Body of pancreas (tissue), 4 donors: ENCODE measurements around the gene UROS. TPM values are rescaled to one million over a fixed set of nuclear protein-coding genes. Genes with fewer than 3 reads are reported as not detected.
A peak's percentile ranks its signal among the peaks of the same experiment; 100 is the strongest.

Experiments
- ATAC-seq: fragments of 150-250 bp; one replicate; pipeline ENCODE4 v1.9.1; 2016
- DNase-seq, 4 donors: peaks; one replicate each; pipeline ENCODE4 v3.0.0-alpha.2; 2019
- H3K27ac ChIP-seq, 4 donors: fragments of 200-600 bp; sonication (generic); 1 replicate in 3 of 4; 2 replicates in 1 of 4; pipeline versions ENCODE4 v1.5.1 to v1.6.1; 2016 to 2019; ENCODE audit warnings: mild to moderate bottlenecking in 1 of 4, mixed read lengths in 1 of 4, moderate library complexity in 1 of 4
- H3K27me3 ChIP-seq, 2 donors: fragments of 200-600 bp; sonication (generic); one replicate each; pipeline ENCODE4 v1.6.0; 2016; ENCODE audit warnings: mild to moderate bottlenecking in 1 of 2
- H3K36me3 ChIP-seq, 2 donors: fragments of 200-600 bp; sonication (generic); replicated peaks in 1 of 2; 2 replicates each; pipeline ENCODE4 v1.5.1; 2016; ENCODE audit warnings: low read depth in 2 of 2; ENCODE audit not compliant: insufficient read depth in 1 of 2
- H3K4me1 ChIP-seq: fragments of 200-600 bp; sonication (generic); one replicate; pipeline ENCODE4 v1.6.0; 2016
- H3K4me3 ChIP-seq, 2 donors: fragments of 200-600 bp; sonication (generic); 1 replicate in 1 of 2; 2 replicates in 1 of 2; pipeline ENCODE4 v1.5.1; 2016 to 2019
- H3K9me3 ChIP-seq, 3 donors: fragments of 200-600 bp; sonication (generic); 1 replicate in 2 of 3; 2 replicates in 1 of 3; pipeline ENCODE4 v1.5.1; 2016
- CTCF ChIP-seq, 7 experiments: fragments of 450-650 bp in 4 of 7; fragments of 200-600 bp in 3 of 7; sonication (generic) in 3 of 7; IDR thresholded peaks; one replicate each; pipeline ENCODE4 v1.5.1; 2016 to 2019; ENCODE audit warnings: antibody characterized with exemption in 7 of 7
- POLR2A ChIP-seq, 3 donors: fragments of 450-650 bp; IDR thresholded peaks; one replicate each; pipeline ENCODE4 v1.6.1; 2016; ENCODE audit warnings: antibody characterized with exemption in 3 of 3, mild to moderate bottlenecking in 2 of 3
- WGBS, 2 donors: methylation state at CpG; one replicate each; pipeline ENCODE4 v1.1.5; 2017; 5-methylcytosine and 5-hydroxymethylcytosine counted together
- intact Hi-C: fragments of 100-400 bp; cut with DNase I; formaldehyde crosslinking; loops from one replicate; pipeline ENCODE4 v1.15.1; 2023
- total RNA-seq, 2 donors: library from RNA; depleted of rRNA; stranded (reverse); fragments of >200 nt; gene quantifications; one replicate each; pipeline ENCODE4 v1.1.0, GENCODE V29; 2016

The UROS gene
- total RNA-seq, 2 donors from 2014 or later, result 15.8 to 31.4 TPM

DNA sequence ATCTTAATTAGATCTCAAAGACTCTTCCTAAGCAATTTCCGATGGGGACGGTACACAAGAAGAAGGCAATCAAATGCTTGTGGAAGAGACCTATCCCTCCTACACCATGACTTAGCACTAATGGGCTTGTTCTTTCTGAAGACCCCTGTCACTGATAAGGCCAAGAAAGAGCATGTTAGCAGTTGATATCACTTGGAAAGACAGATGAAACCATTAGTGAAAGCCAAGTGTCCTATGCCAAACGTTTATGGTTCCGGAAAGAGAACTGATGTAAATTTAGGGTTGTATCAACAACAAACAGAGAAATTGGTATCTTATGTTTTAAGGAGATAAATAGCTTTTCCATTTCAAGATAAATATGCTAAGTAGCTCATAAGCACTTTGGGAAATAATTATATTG is 6.5 kb downstream of the UROS start:
- ATAC-seq (no peak), DNase-seq (no peak)
- Histone ChIP-seq H3K36me3 (peaks cover 0 to 2% of the 10 kb centered on the region in 2 donors), H3K27me3 (no peaks in the 10 kb centered on the region), H3K4me3 (no peak overlapping the region), H3K9me3 (no peaks in the 10 kb centered on the region), H3K27ac (no peak overlapping the region), H3K4me1 (peaks cover 2% of the 10 kb centered on the region)
- intact Hi-C loops, result no loop called here
- TF ChIP-seq POLR2A (IDR thresholded peaks at IDR 0.05) (no peak), CTCF (IDR thresholded peaks at IDR 0.05) (no peak)
- WGBS, 2 donors, result 75 to 79% methylated on average over 4 of the region's 4 CpGs

GRCh38 chr10:125815764-125816163 is 7.3 kb downstream of the UROS start:
- no peak for TF ChIP-seq POLR2A (IDR thresholded peaks at IDR 0.05)
- H3K4me3 ChIP-seq, result no peak overlapping the region
- ATAC-seq (no peak), DNase-seq (no peak)
- H3K36me3 ChIP-seq, result peaks cover 0 to 2% of the 10 kb centered on the region in 2 donors
- no peaks in the 10 kb centered on the region for H3K9me3 ChIP-seq
- WGBS, 2 donors, result 0 to 50% methylated on average over 1 of the region's 1 CpG
- H3K4me1 ChIP-seq, result no peaks in the 10 kb centered on the region
- intact Hi-C loops, result no loop called here
- H3K27ac ChIP-seq, result no peak overlapping the region
- no peaks in the 10 kb centered on the region for H3K27me3 ChIP-seq

GRCh38 chr10:125812128-125812750 is 10.8 kb downstream of the UROS start:
- H3K27me3 ChIP-seq, result no peaks in the 10 kb centered on the region
- H3K4me3 ChIP-seq, result no peak overlapping the region
- TF ChIP-seq POLR2A (IDR thresholded peaks at IDR 0.05) (no peak), CTCF (IDR thresholded peaks at IDR 0.05) (no peak)
- no peaks in the 10 kb centered on the region for H3K9me3 ChIP-seq
- DNase-seq (peak in 3 of 4 donors; percentile 43 to 57 (median 51)), ATAC-seq (no peak)
- 38 to 53% methylated on average over 1 of the region's 1 CpG for WGBS, 2 donors
- no peak overlapping the region for H3K27ac ChIP-seq
- H3K36me3 ChIP-seq, result peaks cover 0 to 2% of the 10 kb centered on the region in 2 donors
- intact Hi-C loops, result no loop called here
- no peaks in the 10 kb centered on the region for H3K4me1 ChIP-seq

DNA sequence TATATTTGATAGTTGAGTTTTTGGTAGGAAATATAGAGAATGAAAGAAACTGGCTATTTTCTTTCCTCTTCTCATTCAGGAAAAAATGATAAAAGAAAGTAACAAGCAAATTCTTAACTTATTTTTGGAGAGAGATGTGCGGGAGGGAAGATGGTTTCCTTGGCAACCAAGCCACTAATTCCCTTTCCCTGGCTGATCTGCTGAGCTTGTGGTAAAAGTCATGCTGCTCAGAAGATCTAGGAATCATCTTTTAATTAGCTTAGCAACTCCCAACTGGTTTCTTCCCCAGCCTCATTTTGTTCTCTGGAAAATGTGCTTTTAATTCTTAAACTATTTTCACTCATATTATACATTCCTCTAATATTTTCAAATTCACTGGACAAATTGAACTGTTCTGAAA is 11.8 kb downstream of the UROS start:
- no peak for DNase-seq
- no peak overlapping the region for H3K27ac ChIP-seq
- WGBS, 2 donors, result 90 to 92% methylated on average over 1 of the region's 1 CpG
- H3K4me1 ChIP-seq, result no peaks in the 10 kb centered on the region
- ATAC-seq, result no peak
- H3K27me3 ChIP-seq, result no peaks in the 10 kb centered on the region
- TF ChIP-seq POLR2A (IDR thresholded peaks at IDR 0.05) (no peak), CTCF (IDR thresholded peaks at IDR 0.05) (no peak)
- H3K4me3 ChIP-seq, result no peak overlapping the region
- H3K9me3 ChIP-seq, result no peaks in the 10 kb centered on the region
- intact Hi-C loops, result no loop called here
- H3K36me3 ChIP-seq, result peaks cover 0 to 3% of the 10 kb centered on the region in 2 donors

DNA sequence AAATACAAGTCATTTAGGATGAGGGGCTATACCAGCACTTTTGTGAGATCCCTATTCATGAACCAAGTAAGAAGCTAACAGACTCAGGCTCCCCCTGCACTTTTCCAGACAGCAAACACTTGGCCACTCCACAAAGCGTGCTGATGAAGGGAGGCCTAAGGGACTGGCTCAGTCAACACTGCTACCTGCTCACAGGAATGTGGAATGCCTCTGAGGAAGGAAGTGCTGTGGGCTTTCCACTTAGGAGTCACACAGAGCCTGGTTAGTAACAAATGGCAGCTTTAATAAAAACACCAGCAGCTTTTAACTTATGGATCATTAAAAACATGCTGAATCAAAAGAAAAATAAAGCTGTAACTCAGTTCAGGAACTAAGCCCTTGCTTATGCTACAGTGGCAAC is 15.0 kb downstream of the UROS start:
- H3K4me3 ChIP-seq, result no peak overlapping the region
- ATAC-seq, result no peak
- TF ChIP-seq POLR2A (IDR thresholded peaks at IDR 0.05), result no peak
- TF ChIP-seq CTCF (IDR thresholded peaks at IDR 0.05), result no peak
- peaks cover 0 to 11% of the 10 kb centered on the region in 2 donors for H3K36me3 ChIP-seq
- WGBS, 2 donors, result 83 to 95% methylated on average over 1 of the region's 1 CpG
- no peaks in the 10 kb centered on the region for H3K9me3 ChIP-seq
- H3K27me3 ChIP-seq, result no peaks in the 10 kb centered on the region
- H3K27ac ChIP-seq, result no peak overlapping the region
- DNase-seq, result no peak
- no peaks in the 10 kb centered on the region for H3K4me1 ChIP-seq
- intact Hi-C loops, result no loop called here
